IPS DF 6.9 (cell line): ENCODE results near the gene GPI.
A peak's percentile ranks its signal among the peaks of the same experiment; 100 is the strongest.

Experiments
- DNase-seq: peaks from one replicate; pipeline ENCODE4 v3.0.0-alpha.2; 2013; ENCODE audit warnings: low read depth, low spot score
- H3K27ac ChIP-seq: one replicate; pipeline ENCODE4 v1.5.1; 2013; ENCODE audit warnings: low read length, control low read depth
- H3K27me3 ChIP-seq: 2 replicates; pipeline ENCODE4 v1.6.1; 2013; ENCODE audit warnings: mild to moderate bottlenecking, low read length; ENCODE audit not compliant: control insufficient read depth, insufficient read depth
- H3K36me3 ChIP-seq: 2 replicates; pipeline ENCODE4 v1.6.1; 2013; ENCODE audit warnings: low read length; ENCODE audit not compliant: control insufficient read depth, insufficient read depth
- H3K4me1 ChIP-seq: 2 replicates; pipeline ENCODE4 v1.6.1; 2013; ENCODE audit warnings: low read length; ENCODE audit not compliant: control insufficient read depth, insufficient read depth
- H3K4me3 ChIP-seq: 2 replicates; pipeline ENCODE4 v1.5.1; 2013; ENCODE audit warnings: mild to moderate bottlenecking, low read length
- H3K9me3 ChIP-seq: 2 replicates; pipeline ENCODE4 v1.6.1; 2013; ENCODE audit warnings: low read length, inconsistent platforms; ENCODE audit not compliant: control insufficient read depth, insufficient read depth
- whole genome bisulfite sequencing: extraction: QIAGEN DNeasy Blood & Tissue Kit; methylation state at CpG from one replicate; pipeline ENCODE4 v1.1.7; 2013; ENCODE audit warnings: mixed read lengths, missing lambda C conversion rate; ENCODE audit not compliant: insufficient read length, insufficient coverage; 5-methylcytosine and 5-hydroxymethylcytosine counted together

Gene GPI

GRCh38 chr19:34426096-34426661 lies 61.2 kb downstream of the GPI start:
- H3K4me1 ChIP-seq = no peaks in the 10 kb centered on the region
- H3K9me3 ChIP-seq = no peaks in the 10 kb centered on the region
- H3K27me3 ChIP-seq = no peaks in the 10 kb centered on the region
- H3K27ac ChIP-seq = no peak overlapping the region
- no peak for DNase-seq
- no peak overlapping the region for H3K4me3 ChIP-seq
- no peaks in the 10 kb centered on the region; the same call in 1 of the 2 replicates for H3K36me3 ChIP-seq
- no CpG with 5 or more reads among the region's 8 CpGs for WGBS

GRCh38 chr19:34428549-34429285 lies 63.7 kb downstream of the GPI start:
- Histone ChIP-seq H3K9me3 (no peaks in the 10 kb centered on the region), H3K27me3 (no peaks in the 10 kb centered on the region), H3K4me1 (no peaks in the 10 kb centered on the region), H3K27ac (no peak overlapping the region), H3K36me3 (no peaks in the 10 kb centered on the region; the same call in 1 of the 2 replicates), H3K4me3 (peak overlapping the region; percentile 68)
- DNase-seq = no peak
- no CpG with 5 or more reads among the region's 68 CpGs for WGBS

GRCh38 chr19:34429553-34429952 lies 64.6 kb downstream of the GPI start:
- WGBS = no CpG with 5 or more reads among the region's 9 CpGs
- Histone ChIP-seq H3K36me3 (no peaks in the 10 kb centered on the region; the same call in 1 of the 2 replicates), H3K4me3 (peak overlapping the region; percentile 15; the same call in 1 of the 2 replicates), H3K27me3 (no peaks in the 10 kb centered on the region), H3K27ac (no peak overlapping the region), H3K9me3 (no peaks in the 10 kb centered on the region), H3K4me1 (no peaks in the 10 kb centered on the region)
- DNase-seq = no peak

GRCh38 chr19:34430738-34431625 lies 66.0 kb downstream of the GPI start:
- Histone ChIP-seq H3K27me3 (no peaks in the 10 kb centered on the region), H3K4me3 (no peak overlapping the region), H3K9me3 (no peaks in the 10 kb centered on the region), H3K36me3 (peaks cover 4% of the 10 kb centered on the region; the same call in 1 of the 2 replicates), H3K27ac (no peak overlapping the region), H3K4me1 (no peaks in the 10 kb centered on the region)
- peak; percentile 9 for DNase-seq
- WGBS = no CpG with 5 or more reads among the region's 6 CpGs

- Histone ChIP-seq H3K9me3 (no peaks in the 10 kb centered on the region), H3K36me3 (peaks cover 6% of the 10 kb centered on the region; the same call in 1 of the 2 replicates), H3K27me3 (no peaks in the 10 kb centered on the region), H3K27ac (no peak overlapping the region), H3K4me1 (no peaks in the 10 kb centered on the region), H3K4me3 (no peak overlapping the region)
- WGBS = no CpG with 5 or more reads among the region's 2 CpGs
- no peak for DNase-seq
Observed at GRCh38 chr19:34431681-34432402, 66.8 kb downstream of the GPI start.

- H3K4me1 ChIP-seq = no peaks in the 10 kb centered on the region
- no peak for DNase-seq
- peaks cover 9% of the 10 kb centered on the region; the same call in 1 of the 2 replicates for H3K36me3 ChIP-seq
- no peaks in the 10 kb centered on the region for H3K9me3 ChIP-seq
- H3K27me3 ChIP-seq = no peaks in the 10 kb centered on the region
- no peak overlapping the region for H3K4me3 ChIP-seq
- H3K27ac ChIP-seq = no peak overlapping the region
- no CpG with 5 or more reads among the region's 5 CpGs for WGBS
Observed at GRCh38 chr19:34432797-34433196, 67.8 kb downstream of the GPI start.

GRCh38 chr19:34436716-34437115 lies 71.7 kb downstream of the GPI start:
- Histone ChIP-seq H3K4me1 (no peaks in the 10 kb centered on the region), H3K9me3 (no peaks in the 10 kb centered on the region), H3K36me3 (peaks cover 17% of the 10 kb centered on the region; the same call in 1 of the 2 replicates), H3K27ac (no peak overlapping the region), H3K27me3 (no peaks in the 10 kb centered on the region), H3K4me3 (no peak overlapping the region)
- DNase-seq = no peak
- WGBS = no CpG with 5 or more reads among the region's 3 CpGs

- no CpG with 5 or more reads among the region's 3 CpGs for WGBS
- Histone ChIP-seq H3K27ac (no peak overlapping the region), H3K27me3 (no peaks in the 10 kb centered on the region), H3K4me1 (no peaks in the 10 kb centered on the region), H3K36me3 (peaks cover 10% of the 10 kb centered on the region; the same call in 1 of the 2 replicates), H3K9me3 (no peaks in the 10 kb centered on the region), H3K4me3 (no peak overlapping the region)
- no peak for DNase-seq
Observed at GRCh38 chr19:34448191-34448590, 83.2 kb downstream of the GPI start.
